ENCODE data around the gene LCE1C. TPM values are rescaled to one million over a fixed set of nuclear protein-coding genes. Genes with fewer than 3 reads are reported as not detected.
A peak's percentile ranks its signal among the peaks of the same experiment; 100 is the strongest.

The LCE1C gene, protein sequence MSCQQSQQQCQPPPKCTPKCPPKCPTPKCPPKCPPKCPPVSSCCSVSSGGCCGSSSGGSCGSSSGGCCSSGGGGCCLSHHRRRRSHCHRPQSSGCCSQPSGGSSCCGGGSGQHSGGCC
- total RNA-seq (2022) (1.4 and 1.9 TPM in 2 replicates), Bru-seq, nascent RNA (percentile 33 among the genes with signal in this experiment), BruChase-seq, experiment 1, labeled RNA remaining after a 6-hour chase (percentile 27 among the genes with signal in this experiment), BruChase-seq, experiment 2, labeled RNA remaining after a 2-hour chase (percentile 25 among the genes with signal in this experiment)
- long read RNA-seq: 0 reads

DNA sequence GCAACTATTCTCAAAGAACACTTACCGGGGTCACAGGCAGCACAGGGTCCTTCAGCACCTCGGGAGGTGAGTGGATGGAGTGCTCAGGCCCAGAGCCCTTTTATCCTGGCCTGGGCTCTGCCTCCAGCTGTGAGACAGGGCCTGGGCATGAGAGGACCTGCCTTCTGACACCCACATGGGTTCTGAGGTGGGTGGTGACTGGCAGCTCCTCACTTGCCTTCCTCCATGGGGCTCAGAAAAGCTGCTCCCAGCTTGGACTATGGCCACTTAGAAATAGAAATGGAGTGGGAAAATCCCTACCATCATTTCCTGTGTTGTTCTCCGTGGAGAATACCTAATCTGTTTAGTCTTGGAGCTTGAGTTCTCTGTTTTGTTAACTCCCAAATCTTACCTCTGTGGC is at the start of gene LCE1C:
Gene LCE1C, minus strand, starts transcription at position 76 of the 400 bp plus-strand sequence. CDS start 1,173 bp downstream, outside the sequence.
- TF ChIP-seq, protein P1, sequence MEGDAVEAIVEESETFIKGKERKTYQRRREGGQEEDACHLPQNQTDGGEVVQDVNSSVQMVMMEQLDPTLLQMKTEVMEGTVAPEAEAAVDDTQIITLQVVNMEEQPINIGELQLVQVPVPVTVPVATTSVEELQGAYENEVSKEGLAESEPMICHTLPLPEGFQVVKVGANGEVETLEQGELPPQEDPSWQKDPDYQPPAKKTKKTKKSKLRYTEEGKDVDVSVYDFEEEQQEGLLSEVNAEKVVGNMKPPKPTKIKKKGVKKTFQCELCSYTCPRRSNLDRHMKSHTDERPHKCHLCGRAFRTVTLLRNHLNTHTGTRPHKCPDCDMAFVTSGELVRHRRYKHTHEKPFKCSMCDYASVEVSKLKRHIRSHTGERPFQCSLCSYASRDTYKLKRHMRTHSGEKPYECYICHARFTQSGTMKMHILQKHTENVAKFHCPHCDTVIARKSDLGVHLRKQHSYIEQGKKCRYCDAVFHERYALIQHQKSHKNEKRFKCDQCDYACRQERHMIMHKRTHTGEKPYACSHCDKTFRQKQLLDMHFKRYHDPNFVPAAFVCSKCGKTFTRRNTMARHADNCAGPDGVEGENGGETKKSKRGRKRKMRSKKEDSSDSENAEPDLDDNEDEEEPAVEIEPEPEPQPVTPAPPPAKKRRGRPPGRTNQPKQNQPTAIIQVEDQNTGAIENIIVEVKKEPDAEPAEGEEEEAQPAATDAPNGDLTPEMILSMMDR (IDR thresholded peaks at IDR 0.05; ENCODE audit: unreplicated experiment): no peak
- H3K9me3 Mint-ChIP-seq (ENCODE audit: unreplicated experiment): no peaks in the 10 kb centered on the region
- ChIA-PET CTCF (interaction anchor here (0.5 to 1.5 kb wide), 5 partner anchors 20 to 118 kb away, joined by 3 to 6 read pairs (median 3); no protein-coding TSS in a partner anchor), POLR2A (interaction anchor here (0.9 to 2.7 kb wide), 2 partner anchors 20 to 22 kb away, joined by 3 to 8 read pairs; partner anchors contain the start of gene LCE1E)
- H3K4me3 Mint-ChIP-seq (ENCODE audit: unreplicated experiment): no peak within 1 kb of the TSS
- intact Hi-C loops (cut with micrococcal nuclease): no loop called here
- no TSS peak for BruUV-seq (replicated peaks)
- H3K4me1 Mint-ChIP-seq (ENCODE audit: insufficient read depth, unreplicated experiment): peaks cover 26% of the 10 kb centered on the region
- peak within 1 kb of the TSS; percentile 40 for H3K27ac Mint-ChIP-seq (ENCODE audit: low read depth, unreplicated experiment)
- DNase-seq (ENCODE audit: unreplicated experiment): peak; percentile 66
- H3K36me3 Mint-ChIP-seq (ENCODE audit: insufficient read depth, unreplicated experiment): no peaks in the 10 kb centered on the region
- no peaks in the 10 kb centered on the region for H3K27me3 Mint-ChIP-seq (ENCODE audit: insufficient read depth, unreplicated experiment)

DNA sequence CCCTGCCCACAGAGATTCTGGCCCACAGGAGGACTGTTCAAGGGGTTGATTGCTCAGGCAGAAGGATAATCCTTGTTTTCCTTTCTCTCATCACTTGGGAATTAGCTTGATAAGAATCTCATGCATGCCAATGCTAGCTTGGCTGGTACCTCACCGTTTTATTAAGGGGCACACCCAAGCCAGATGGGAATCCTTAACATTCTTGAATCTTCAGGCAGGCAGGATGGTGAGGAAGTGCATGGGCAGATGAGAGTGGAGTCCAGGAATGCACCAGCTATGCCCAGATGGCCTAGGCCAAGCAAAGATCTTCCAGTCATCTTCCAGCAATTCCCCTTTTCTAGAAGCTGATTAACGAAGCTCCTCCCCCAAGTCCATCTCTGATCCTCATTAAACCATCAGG is 49.2 kb upstream of the LCE1C start:
- no peaks in the 10 kb centered on the region for H3K9me3 Mint-ChIP-seq (ENCODE audit: unreplicated experiment)
- POLR2A ChIA-PET: interaction anchor here (0.7 to 1.1 kb wide), 2 partner anchors 54 to 94 kb away, joined by 3 to 4 read pairs; no protein-coding TSS in a partner anchor
- H3K4me3 Mint-ChIP-seq (ENCODE audit: unreplicated experiment): no peak overlapping the region
- no peaks in the 10 kb centered on the region for H3K36me3 Mint-ChIP-seq (ENCODE audit: insufficient read depth, unreplicated experiment)
- H3K4me1 Mint-ChIP-seq (ENCODE audit: insufficient read depth, unreplicated experiment): no peaks in the 10 kb centered on the region
- CTCF ChIA-PET: interaction anchor here (1.0 to 12.2 kb wide), 4 partner anchors 15 to 640 kb away, joined by 3 to 100 read pairs (median 4); no protein-coding TSS in a partner anchor
- no peak overlapping the region for H3K27ac Mint-ChIP-seq (ENCODE audit: low read depth, unreplicated experiment)
- H3K27me3 Mint-ChIP-seq (ENCODE audit: insufficient read depth, unreplicated experiment): no peaks in the 10 kb centered on the region
- BruUV-seq (replicated peaks): no TSS peak
- TF ChIP-seq, protein P1 (IDR thresholded peaks at IDR 0.05; ENCODE audit: unreplicated experiment): no peak
- DNase-seq (ENCODE audit: unreplicated experiment): no peak
- intact Hi-C loops (cut with micrococcal nuclease): no loop called here

DNA sequence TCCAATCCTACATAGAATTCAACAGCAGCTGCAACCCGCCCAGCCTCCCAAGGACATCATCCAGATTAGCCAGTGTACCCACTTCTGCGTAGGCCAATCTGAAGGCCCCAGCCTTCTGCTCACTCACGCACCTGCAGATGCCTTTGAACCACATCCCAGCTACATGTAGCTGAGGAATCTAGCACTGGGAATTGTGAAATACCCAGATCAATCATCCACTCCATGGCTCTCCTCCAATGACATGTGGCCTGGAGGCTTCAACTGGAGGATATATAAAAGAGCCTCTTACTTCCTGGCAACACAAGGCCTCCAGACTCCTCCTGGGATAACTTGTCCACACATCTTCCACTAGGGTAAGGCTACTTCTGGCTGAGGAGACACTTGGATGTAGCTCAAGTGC is 36.1 kb upstream of the LCE1C start, which contains the start of gene LCE6A:
Gene LCE6A, plus strand, starts transcription at position 301 of the 400 bp plus-strand sequence. CDS start 665 bp downstream, outside the sequence.
- ChIA-PET POLR2A (interaction anchor here (1.1 kb wide), 1 partner anchor 9 kb away, joined by 3 read pairs; no protein-coding TSS in a partner anchor), CTCF (interaction anchor here (0.6 to 0.7 kb wide), 2 partner anchors 92 to 217 kb away, joined by 3 read pairs; no protein-coding TSS in a partner anchor)
- TF ChIP-seq, protein P1 (IDR thresholded peaks at IDR 0.05; ENCODE audit: unreplicated experiment): no peak
- intact Hi-C loops (cut with micrococcal nuclease): no loop called here
- DNase-seq (ENCODE audit: unreplicated experiment): peak; percentile 48
- H3K4me3 Mint-ChIP-seq (ENCODE audit: unreplicated experiment): no peak within 1 kb of the TSS
- no TSS peak for BruUV-seq (replicated peaks)
- no peak within 1 kb of the TSS for H3K27ac Mint-ChIP-seq (ENCODE audit: low read depth, unreplicated experiment)
- no peaks in the 10 kb centered on the region for H3K27me3 Mint-ChIP-seq (ENCODE audit: insufficient read depth, unreplicated experiment)
- H3K36me3 Mint-ChIP-seq (ENCODE audit: insufficient read depth, unreplicated experiment): no peaks in the 10 kb centered on the region
- H3K4me1 Mint-ChIP-seq (ENCODE audit: insufficient read depth, unreplicated experiment): no peaks in the 10 kb centered on the region
- H3K9me3 Mint-ChIP-seq (ENCODE audit: unreplicated experiment): no peaks in the 10 kb centered on the region

DNA sequence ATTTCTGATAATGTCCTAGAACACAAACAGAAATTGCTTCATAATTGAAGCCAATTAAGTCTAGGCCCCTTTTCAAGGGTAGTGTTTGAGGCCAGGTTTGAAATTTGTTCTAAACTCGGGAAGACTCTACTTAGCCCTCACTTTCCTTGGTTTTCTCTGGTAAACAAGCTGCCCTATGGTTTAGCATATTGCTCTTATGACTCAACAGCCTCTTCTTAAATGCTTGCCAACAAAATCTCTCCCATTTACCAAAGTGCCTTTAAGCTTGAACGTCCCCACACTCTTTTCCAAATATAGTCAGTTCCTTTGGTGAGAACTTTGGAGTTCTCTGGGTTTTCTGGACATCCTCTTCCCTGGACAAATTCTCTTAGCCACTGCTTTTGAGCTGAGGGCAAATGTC is 30.4 kb upstream of the LCE1C start:
- TF ChIP-seq, protein P1 (IDR thresholded peaks at IDR 0.05; ENCODE audit: unreplicated experiment): no peak
- DNase-seq (ENCODE audit: unreplicated experiment): no peak
- Mint-ChIP-seq H3K9me3 (ENCODE audit: unreplicated experiment) (peaks cover 5% of the 10 kb centered on the region), H3K4me1 (ENCODE audit: insufficient read depth, unreplicated experiment) (peaks cover 7% of the 10 kb centered on the region), H3K4me3 (ENCODE audit: unreplicated experiment) (no peak overlapping the region), H3K27ac (ENCODE audit: low read depth, unreplicated experiment) (peak overlapping the region; percentile 8), H3K36me3 (ENCODE audit: insufficient read depth, unreplicated experiment) (no peaks in the 10 kb centered on the region), H3K27me3 (ENCODE audit: insufficient read depth, unreplicated experiment) (no peaks in the 10 kb centered on the region)
- ChIA-PET CTCF (interaction anchor here (0.6 to 1.0 kb wide), 2 partner anchors 35 to 1152 kb away, joined by 3 to 4 read pairs; no protein-coding TSS in a partner anchor), POLR2A (interaction anchor here (0.6 to 1.2 kb wide), 4 partner anchors 13 to 726 kb away, joined by 3 to 4 read pairs (median 3); no protein-coding TSS in a partner anchor)
- BruUV-seq (replicated peaks): no TSS peak
- intact Hi-C loops (cut with micrococcal nuclease): no loop called here

Data from MCF 10A (cell line).